IPS-18c (cell line): Measurements from ENCODE around the gene OR1D5.

Experiments
- H3K4me3 ChIP-seq: 2 replicates; pipeline ENCODE4 v1.7.0; 2013; ENCODE audit warnings: low read depth, mild to moderate bottlenecking, low read length, moderate library complexity; ENCODE audit not compliant: insufficient read depth
- H3K9me3 ChIP-seq: one replicate; pipeline ENCODE4 v1.6.1; 2013; ENCODE audit warnings: mild to moderate bottlenecking, low read length, moderate library complexity; ENCODE audit not compliant: control insufficient read depth, insufficient read depth

Gene OR1D5

DNA sequence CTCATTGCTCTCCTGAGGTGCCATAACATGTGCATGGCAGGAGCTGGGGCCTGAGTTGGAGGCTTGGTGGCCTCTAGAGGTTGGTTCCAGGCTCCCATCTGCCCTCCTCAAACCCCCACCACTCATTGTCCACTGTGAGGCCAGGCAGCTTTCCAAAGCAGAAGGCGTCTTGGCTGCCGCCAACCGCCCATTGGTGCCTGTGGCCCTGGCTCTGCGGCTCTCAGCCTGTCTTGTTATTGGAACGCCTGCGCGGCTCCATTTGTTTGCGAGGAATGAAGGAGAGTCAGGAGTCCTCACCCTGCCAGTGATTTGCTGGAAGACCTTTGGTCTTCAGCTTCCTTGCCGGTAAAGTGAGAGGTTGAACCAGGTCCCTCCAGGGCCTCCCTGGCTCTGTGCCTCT is 43.6 kb downstream of the OR1D5 start:
- H3K4me3 ChIP-seq: no peak overlapping the region
- H3K9me3 ChIP-seq: peaks cover 2% of the 10 kb centered on the region

GRCh38 chr17:3017936-3018335 is 45.5 kb downstream of the OR1D5 start:
- Histone ChIP-seq H3K9me3 (peaks cover 2% of the 10 kb centered on the region), H3K4me3 (no peak overlapping the region)

DNA sequence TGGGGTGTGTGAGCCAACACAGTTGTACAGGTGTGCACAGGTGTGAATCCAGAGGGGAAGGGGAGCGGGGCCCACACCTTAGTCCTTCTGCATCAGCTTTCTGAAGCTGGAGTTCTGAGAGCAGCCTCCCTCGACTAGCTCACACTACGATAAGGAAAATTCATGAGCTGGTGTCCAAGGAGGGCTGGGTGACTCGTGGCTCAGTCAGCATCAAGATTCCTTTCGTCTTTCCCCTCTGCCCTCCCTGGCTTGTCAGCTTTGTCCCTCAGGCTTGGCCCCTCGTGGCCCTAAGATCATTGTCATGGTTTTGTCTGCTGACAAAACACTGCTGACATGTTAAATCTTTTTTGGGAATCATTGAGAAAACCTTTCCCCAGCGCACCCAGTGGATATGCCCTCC is 47.5 kb downstream of the OR1D5 start:
- no peak overlapping the region for H3K4me3 ChIP-seq
- no peaks in the 10 kb centered on the region for H3K9me3 ChIP-seq

GRCh38 chr17:3012926-3013581 is 50.4 kb downstream of the OR1D5 start:
- Histone ChIP-seq H3K4me3 (no peak overlapping the region), H3K9me3 (no peaks in the 10 kb centered on the region)
